Tibial nerve (tissue), 4 donors: ENCODE data around the gene TRDMT1.

Experiments
- EP300 ChIP-seq, 2 donors: sonication (generic); formaldehyde crosslinking; IDR thresholded peaks; one replicate each; pipeline ENCODE4 v1.6.1; 2017; ENCODE audit warnings: antibody characterized with exemption in 2 of 2, mild to moderate bottlenecking in 1 of 2
- POLR2A ChIP-seq, 2 donors: fragments of 450-650 bp; IDR thresholded peaks; one replicate each; pipeline ENCODE4 v1.6.1; 2017; ENCODE audit warnings: antibody characterized with exemption in 2 of 2, mild to moderate bottlenecking in 2 of 2, moderate library complexity in 2 of 2
- TF ChIP-seq, protein P1 (sequence below), 5 experiments: fragments of 200-600 bp in 3 of 5; fragments of 450-650 bp in 2 of 5; sonication (generic) in 3 of 5; IDR thresholded peaks; one replicate each; pipeline ENCODE4 v1.5.1; 2016 to 2019; ENCODE audit warnings: antibody characterized with exemption in 5 of 5, mild to moderate bottlenecking in 3 of 5, moderate library complexity in 2 of 5

GRCh38 chr10:17232276-17232960 is 30.9 kb upstream of the TRDMT1 start:
- peak in 1 of 2 donors; percentile 9 for TF ChIP-seq EP300 (IDR thresholded peaks at IDR 0.05)
- TF ChIP-seq, protein P1, sequence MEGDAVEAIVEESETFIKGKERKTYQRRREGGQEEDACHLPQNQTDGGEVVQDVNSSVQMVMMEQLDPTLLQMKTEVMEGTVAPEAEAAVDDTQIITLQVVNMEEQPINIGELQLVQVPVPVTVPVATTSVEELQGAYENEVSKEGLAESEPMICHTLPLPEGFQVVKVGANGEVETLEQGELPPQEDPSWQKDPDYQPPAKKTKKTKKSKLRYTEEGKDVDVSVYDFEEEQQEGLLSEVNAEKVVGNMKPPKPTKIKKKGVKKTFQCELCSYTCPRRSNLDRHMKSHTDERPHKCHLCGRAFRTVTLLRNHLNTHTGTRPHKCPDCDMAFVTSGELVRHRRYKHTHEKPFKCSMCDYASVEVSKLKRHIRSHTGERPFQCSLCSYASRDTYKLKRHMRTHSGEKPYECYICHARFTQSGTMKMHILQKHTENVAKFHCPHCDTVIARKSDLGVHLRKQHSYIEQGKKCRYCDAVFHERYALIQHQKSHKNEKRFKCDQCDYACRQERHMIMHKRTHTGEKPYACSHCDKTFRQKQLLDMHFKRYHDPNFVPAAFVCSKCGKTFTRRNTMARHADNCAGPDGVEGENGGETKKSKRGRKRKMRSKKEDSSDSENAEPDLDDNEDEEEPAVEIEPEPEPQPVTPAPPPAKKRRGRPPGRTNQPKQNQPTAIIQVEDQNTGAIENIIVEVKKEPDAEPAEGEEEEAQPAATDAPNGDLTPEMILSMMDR (IDR thresholded peaks at IDR 0.05), result no peak
- no peak for TF ChIP-seq POLR2A (IDR thresholded peaks at IDR 0.05)
